H9 (cell line): Measurements from ENCODE around the gene KBTBD3. TPM values are rescaled to one million over a fixed set of nuclear protein-coding genes. Genes with fewer than 3 reads are reported as not detected.

Experiments
- DNase-seq: peaks from one replicate; pipeline ENCODE4 v3.0.0-alpha.2; 2017
- H2AFZ ChIP-seq: one replicate; pipeline ENCODE4 v1.6.1; 2013; ENCODE audit warnings: mild to moderate bottlenecking, low read length, control low read depth, moderate library complexity
- H2AK5ac ChIP-seq: 2 replicates; pipeline ENCODE4 v1.6.1; 2013; ENCODE audit warnings: low read length, control low read depth, mixed read lengths; ENCODE audit not compliant: insufficient read length
- H2BK120ac ChIP-seq: one replicate; pipeline ENCODE4 v1.6.1; 2013; ENCODE audit warnings: low read depth, mild to moderate bottlenecking, low read length, control low read depth, inconsistent platforms; ENCODE audit not compliant: poor library complexity, severe bottlenecking
- H2BK12ac ChIP-seq: 2 replicates; pipeline ENCODE4 v1.6.1; 2013; ENCODE audit warnings: low read length, control low read depth, mixed read lengths, low read depth; ENCODE audit not compliant: insufficient read length
- H2BK15ac ChIP-seq: 2 replicates; pipeline ENCODE4 v1.6.1; 2013; ENCODE audit warnings: low read depth, low read length, control low read depth
- H2BK20ac ChIP-seq: one replicate; pipeline ENCODE4 v1.6.1; 2013; ENCODE audit warnings: low read depth, mild to moderate bottlenecking, low read length, control low read depth, inconsistent platforms; ENCODE audit not compliant: poor library complexity, severe bottlenecking
- H2BK5ac ChIP-seq: 2 replicates; pipeline ENCODE4 v1.6.1; 2013; ENCODE audit warnings: low read length, control low read depth, mixed read lengths; ENCODE audit not compliant: insufficient read length
- H3K14ac ChIP-seq: 2 replicates; pipeline ENCODE4 v1.6.1; 2013; ENCODE audit warnings: low read length, control low read depth; ENCODE audit not compliant: insufficient read depth
- H3K18ac ChIP-seq: 2 replicates; pipeline ENCODE4 v1.6.1; 2013; ENCODE audit warnings: low read depth, mild to moderate bottlenecking, mixed read lengths, low read length, control low read depth; ENCODE audit not compliant: insufficient read length
- H3K23ac ChIP-seq: 2 replicates; pipeline ENCODE4 v1.6.1; 2013; ENCODE audit warnings: low read length, control low read depth, mixed read lengths, low read depth; ENCODE audit not compliant: insufficient read length
- H3K23me2 ChIP-seq: 2 replicates; pipeline ENCODE4 v1.6.1; 2013; ENCODE audit warnings: low read depth, mild to moderate bottlenecking, mixed read lengths, low read length, control low read depth; ENCODE audit not compliant: insufficient read length, poor library complexity, severe bottlenecking
- H3K27ac ChIP-seq: 2 replicates; pipeline ENCODE4 v1.5.1; 2013; ENCODE audit warnings: low read length, control low read depth, mixed read lengths, low read depth; ENCODE audit not compliant: insufficient read length
- H3K27me3 ChIP-seq: 2 replicates; pipeline ENCODE4 v1.6.1; 2013; ENCODE audit warnings: low read length, control low read depth, inconsistent platforms; ENCODE audit not compliant: insufficient read depth
- H3K4ac ChIP-seq: 2 replicates; pipeline ENCODE4 v1.6.1; 2013; ENCODE audit warnings: low read depth, mild to moderate bottlenecking, control low read depth, inconsistent platforms, low read length, moderate library complexity
- H3K4me1 ChIP-seq: 2 replicates; pipeline ENCODE4 v1.6.1; 2013; ENCODE audit warnings: low read length, control low read depth, inconsistent platforms; ENCODE audit not compliant: insufficient read depth
- H3K4me2 ChIP-seq: 2 replicates; pipeline ENCODE4 v1.6.1; 2013; ENCODE audit warnings: low read length, control low read depth, mixed read lengths; ENCODE audit not compliant: insufficient read length, insufficient read depth
- H3K56ac ChIP-seq: 2 replicates; pipeline ENCODE4 v1.6.1; 2013; ENCODE audit warnings: low read depth, mild to moderate bottlenecking, mixed read lengths, low read length, control low read depth; ENCODE audit not compliant: insufficient read length
- H3K79me1 ChIP-seq: 2 replicates; pipeline ENCODE4 v1.6.1; 2013; ENCODE audit warnings: low read depth, mild to moderate bottlenecking, moderate library complexity, low read length, control low read depth, inconsistent platforms; ENCODE audit not compliant: insufficient read depth, poor library complexity, severe bottlenecking
- H3K79me2 ChIP-seq: 2 replicates; pipeline ENCODE4 v1.6.1; 2013; ENCODE audit warnings: low read length, control low read depth, inconsistent platforms; ENCODE audit not compliant: insufficient read depth
- H3K9ac ChIP-seq: 2 replicates; pipeline ENCODE4 v1.6.1; 2013; ENCODE audit warnings: low read length, control low read depth, mixed read lengths; ENCODE audit not compliant: insufficient read length; ENCODE audit errors: extremely low read depth
- H3K9me3 ChIP-seq: one replicate; pipeline ENCODE4 v1.6.1; 2013; ENCODE audit warnings: low read depth, low read length, inconsistent platforms; ENCODE audit not compliant: control insufficient read depth
- H3T11ph ChIP-seq: one replicate; pipeline ENCODE4 v1.6.1; 2013; ENCODE audit warnings: mild to moderate bottlenecking, low read length, control low read depth, inconsistent platforms
- H4K20me1 ChIP-seq: one replicate; pipeline ENCODE4 v1.6.1; 2013; ENCODE audit not compliant: control insufficient read depth, insufficient read length, insufficient read depth
- H4K5ac ChIP-seq: 2 replicates; pipeline ENCODE4 v1.6.1; 2013; ENCODE audit warnings: low read depth, mild to moderate bottlenecking, mixed read lengths, low read length, control low read depth; ENCODE audit not compliant: insufficient read length
- H4K8ac ChIP-seq: replicated peaks from 2 replicates; pipeline ENCODE4 v1.6.1; 2013; ENCODE audit warnings: low read length, control low read depth, mixed read lengths, low read depth; ENCODE audit not compliant: insufficient read length
- H4K91ac ChIP-seq: 2 replicates; pipeline ENCODE4 v1.6.1; 2013; ENCODE audit warnings: low read depth, mild to moderate bottlenecking, moderate library complexity, mixed read lengths, low read length, control low read depth; ENCODE audit not compliant: insufficient read length
- H3K27ac Mint-ChIP-seq, 3 experiments: 2 replicates in 2 of 3; 3 replicates in 1 of 3; pipeline ENCODE4 v1.8.0; 2020 to 2021; ENCODE audit warnings: mixed read lengths in 3 of 3, mild to moderate bottlenecking in 1 of 3, moderate library complexity in 1 of 3
- H3K27me3 Mint-ChIP-seq: 2 replicates; pipeline ENCODE4 v1.8.0; 2021; ENCODE audit warnings: low read depth, mild to moderate bottlenecking, moderate library complexity, mixed read lengths
- H3K36me3 Mint-ChIP-seq, 3 experiments: 2 replicates in 2 of 3; 3 replicates in 1 of 3; pipeline ENCODE4 v1.8.0; 2020 to 2021; ENCODE audit warnings: low read depth in 3 of 3, mixed read lengths in 3 of 3; ENCODE audit not compliant: insufficient read depth in 1 of 3
- H3K4me1 Mint-ChIP-seq, 2 experiments: 2 replicates each; pipeline ENCODE4 v1.8.0; 2020; ENCODE audit warnings: mixed read lengths in 2 of 2
- H3K4me3 Mint-ChIP-seq, 2 experiments: 2 replicates in 1 of 2; 3 replicates in 1 of 2; pipeline ENCODE4 v1.8.0; 2020 to 2021; ENCODE audit warnings: mild to moderate bottlenecking in 2 of 2, mixed read lengths in 2 of 2, moderate library complexity in 1 of 2
- H3K9me3 Mint-ChIP-seq, 2 experiments: 2 replicates in 1 of 2; 3 replicates in 1 of 2; pipeline ENCODE4 v1.8.0; 2020; ENCODE audit warnings: mild to moderate bottlenecking in 2 of 2, mixed read lengths in 2 of 2, moderate library complexity in 1 of 2
- WGBS: extraction: QIAGEN DNeasy Blood & Tissue Kit; methylation state at CpG from one replicate; pipeline ENCODE4 v1.1.7; 2013; ENCODE audit warnings: missing lambda C conversion rate, low lambda C conversion rate, mixed read lengths; ENCODE audit not compliant: insufficient read length; ENCODE audit errors: extremely low coverage; 5-methylcytosine and 5-hydroxymethylcytosine counted together
- total RNA-seq: library from RNA; stranded (reverse); gene quantifications from 2 replicates; pipeline ENCODE4 v1.2.1, GENCODE V29; 2021
- TF ChIP-seq, protein P1 (sequence below): fragments of 200-600 bp; sonication (generic); conservative IDR thresholded peaks from 3 replicates; pipeline ENCODE4 v1.8.0; 2021; ENCODE audit warnings: antibody characterized with exemption, mild to moderate bottlenecking

Gene KBTBD3
- total RNA-seq, 1 experiment from 2014 or later, result 2.4 TPM

DNA sequence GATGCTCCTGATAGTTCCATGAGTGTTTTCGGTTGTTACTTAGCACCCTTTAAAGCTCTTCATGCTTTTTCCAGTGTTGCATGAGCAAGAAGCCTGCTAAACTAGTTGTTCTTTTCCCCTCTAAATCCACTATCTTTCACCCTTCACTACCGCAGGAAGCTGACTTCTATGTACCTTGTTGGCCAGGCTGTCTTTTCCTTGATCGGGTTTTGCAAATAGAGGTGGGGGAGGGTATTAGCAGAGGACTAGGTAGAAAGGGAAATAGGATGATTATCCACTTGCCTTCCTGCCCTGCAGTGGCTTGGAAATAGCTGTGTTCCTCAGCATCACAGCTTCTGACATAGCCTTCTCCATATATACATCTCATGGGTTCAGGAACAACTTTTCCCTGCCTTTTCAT is 24.2 kb upstream of the KBTBD3 start:
- Histone ChIP-seq H3K27ac (no peak overlapping the region), H3K9me3 (no peaks in the 10 kb centered on the region), H3K9ac (no peak overlapping the region), H3K23ac (no peak overlapping the region), H2AK5ac (no peak overlapping the region), H4K5ac (no peak overlapping the region), H3K4ac (no peak overlapping the region), H2AFZ (no peak overlapping the region), H3T11ph (no peak overlapping the region), H4K20me1 (no peaks in the 10 kb centered on the region), H3K56ac (no peak overlapping the region), H3K4me2 (no peak overlapping the region), H3K79me2 (no peaks in the 10 kb centered on the region), H4K91ac (no peak overlapping the region), H3K14ac (no peak overlapping the region), H3K18ac (no peak overlapping the region), H4K8ac (no peak overlapping the region), H3K27me3 (no peaks in the 10 kb centered on the region), H2BK120ac (no peak overlapping the region), H2BK20ac (no peak overlapping the region), H3K23me2 (no peaks in the 10 kb centered on the region), H3K4me1 (peaks cover 6% of the 10 kb centered on the region; the same call in 1 of the 2 replicates), H2BK15ac (no peak overlapping the region), H2BK5ac (no peak overlapping the region), H2BK12ac (no peak overlapping the region), H3K79me1 (no peaks in the 10 kb centered on the region)
- peak overlapping the region in 1 of 3 experiments; percentile 11; a peak in 1 of 7 replicates for H3K27ac Mint-ChIP-seq
- no peaks in the 10 kb centered on the region for H3K27me3 Mint-ChIP-seq
- DNase-seq, result no peak
- H3K9me3 Mint-ChIP-seq, result no peaks in the 10 kb centered on the region; a peak in 2 of 5 replicates
- H3K36me3 Mint-ChIP-seq, result peaks cover 10 to 26% (median 16%) of the 10 kb centered on the region in 3 experiments; a peak in 5 of 7 replicates
- TF ChIP-seq, protein P1, sequence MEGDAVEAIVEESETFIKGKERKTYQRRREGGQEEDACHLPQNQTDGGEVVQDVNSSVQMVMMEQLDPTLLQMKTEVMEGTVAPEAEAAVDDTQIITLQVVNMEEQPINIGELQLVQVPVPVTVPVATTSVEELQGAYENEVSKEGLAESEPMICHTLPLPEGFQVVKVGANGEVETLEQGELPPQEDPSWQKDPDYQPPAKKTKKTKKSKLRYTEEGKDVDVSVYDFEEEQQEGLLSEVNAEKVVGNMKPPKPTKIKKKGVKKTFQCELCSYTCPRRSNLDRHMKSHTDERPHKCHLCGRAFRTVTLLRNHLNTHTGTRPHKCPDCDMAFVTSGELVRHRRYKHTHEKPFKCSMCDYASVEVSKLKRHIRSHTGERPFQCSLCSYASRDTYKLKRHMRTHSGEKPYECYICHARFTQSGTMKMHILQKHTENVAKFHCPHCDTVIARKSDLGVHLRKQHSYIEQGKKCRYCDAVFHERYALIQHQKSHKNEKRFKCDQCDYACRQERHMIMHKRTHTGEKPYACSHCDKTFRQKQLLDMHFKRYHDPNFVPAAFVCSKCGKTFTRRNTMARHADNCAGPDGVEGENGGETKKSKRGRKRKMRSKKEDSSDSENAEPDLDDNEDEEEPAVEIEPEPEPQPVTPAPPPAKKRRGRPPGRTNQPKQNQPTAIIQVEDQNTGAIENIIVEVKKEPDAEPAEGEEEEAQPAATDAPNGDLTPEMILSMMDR, result no peak
- no peak overlapping the region for H3K4me3 Mint-ChIP-seq
- peaks cover 12 to 13% of the 10 kb centered on the region in 2 experiments for H3K4me1 Mint-ChIP-seq
- no CpG with 5 or more reads among the region's 3 CpGs for WGBS
